NOMO-1 (cell line): ENCODE data around the gene KDELR3.
A peak's percentile ranks its signal among the peaks of the same experiment; 100 is the strongest.
"Not testable (repeated sequence)": the region's sequence is repeated elsewhere in the genome, so short reads cannot be mapped to it uniquely, and the experiment has no call there.

Experiments used
- DNase-seq, 2 experiments: peaks; one replicate each; lab custom pipeline; 2025; ENCODE audit not compliant: unreplicated experiment in 2 of 2; lab: John Stamatoyannopoulos, UW

KDELR3 gene

GRCh38 chr22:38455530-38456271 is 12.2 kb upstream of the KDELR3 start:
- no peak for DNase-seq

DNA sequence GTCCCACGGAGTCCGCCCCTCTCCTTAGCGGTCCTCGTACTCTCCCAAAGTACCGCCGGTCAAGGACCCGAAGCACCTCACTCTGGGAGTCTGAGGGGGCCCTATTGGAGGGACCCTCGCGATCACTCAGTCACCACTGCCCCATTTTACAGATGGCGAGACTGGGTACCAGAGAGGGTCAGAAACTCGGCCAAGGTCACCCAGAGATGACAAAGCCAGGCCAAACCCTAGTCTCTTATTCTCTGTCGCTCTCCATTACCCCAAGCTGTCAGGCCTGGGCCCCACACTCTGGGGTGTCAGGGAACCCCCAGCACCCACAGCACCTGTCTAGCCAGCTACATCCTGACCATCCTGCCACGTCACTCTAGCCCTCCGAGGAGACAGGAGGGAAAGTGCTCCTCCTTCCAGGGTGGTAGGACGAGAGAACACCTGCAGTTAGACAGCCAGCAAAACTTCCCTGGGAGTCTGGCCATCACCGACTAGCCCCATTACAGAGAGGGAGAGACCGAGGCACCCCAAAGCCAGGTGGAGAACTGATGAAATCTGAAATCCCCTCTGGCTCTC is 11.5 kb upstream of the KDELR3 start:
- no peak for DNase-seq

DNA sequence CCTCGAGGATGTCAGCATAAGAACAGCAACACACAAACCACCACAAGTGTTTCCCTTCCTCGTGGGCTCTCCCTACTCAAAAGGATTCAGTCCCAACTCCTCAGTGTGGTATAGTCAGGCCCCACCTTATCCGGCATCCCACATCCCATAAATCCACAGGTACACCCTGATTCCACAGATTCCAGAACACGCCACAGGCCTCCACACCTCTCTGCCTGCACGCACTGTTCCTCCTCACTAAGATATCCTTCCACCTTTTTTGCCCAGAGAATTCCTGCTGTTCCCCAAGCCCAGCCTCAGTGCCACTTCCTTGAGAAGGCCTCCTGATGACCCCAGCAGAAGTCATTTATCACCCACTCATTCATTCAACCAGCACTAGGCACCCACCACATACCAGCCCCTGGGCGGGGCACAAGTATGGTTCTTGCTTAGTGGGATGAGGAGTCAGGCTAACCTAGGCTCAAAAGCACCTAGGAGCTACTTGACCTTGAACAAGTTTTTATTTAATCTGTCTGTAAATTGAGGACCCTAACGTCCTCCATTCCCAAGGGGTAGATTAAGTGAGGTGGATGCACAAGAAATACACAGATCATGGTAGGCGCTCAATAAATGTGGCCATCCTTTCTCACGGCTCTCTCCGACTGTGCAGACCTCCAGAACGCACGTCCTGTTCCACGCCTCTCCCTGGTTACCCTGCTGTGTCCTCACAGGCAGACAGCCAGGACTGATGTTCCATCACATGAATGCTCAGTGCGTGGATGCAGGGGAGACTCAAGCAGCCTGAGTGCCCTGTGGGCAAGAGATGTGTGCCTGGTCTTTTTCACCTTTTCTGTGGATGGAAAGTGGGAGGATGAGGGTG is 10.8 kb upstream of the KDELR3 start:
- DNase-seq = no peak

DNA sequence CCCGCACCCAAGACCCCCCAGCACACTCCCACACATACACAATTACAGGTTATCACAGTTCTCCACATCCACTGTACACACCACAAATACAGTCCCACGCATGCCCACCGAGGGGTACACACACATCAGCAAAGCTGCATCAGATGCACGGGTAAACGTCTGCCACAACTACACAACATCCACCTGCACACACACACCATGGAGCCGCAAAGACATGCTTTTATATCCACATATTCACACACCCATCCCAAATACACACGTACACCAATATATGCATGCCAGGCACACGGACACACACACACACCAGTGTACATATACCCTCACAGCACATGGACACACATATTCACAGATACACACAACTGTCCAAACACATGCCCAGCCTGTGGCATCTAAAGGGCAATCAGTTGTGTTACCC is 7.5 kb upstream of the KDELR3 start:
- DNase-seq = no peak

DNA sequence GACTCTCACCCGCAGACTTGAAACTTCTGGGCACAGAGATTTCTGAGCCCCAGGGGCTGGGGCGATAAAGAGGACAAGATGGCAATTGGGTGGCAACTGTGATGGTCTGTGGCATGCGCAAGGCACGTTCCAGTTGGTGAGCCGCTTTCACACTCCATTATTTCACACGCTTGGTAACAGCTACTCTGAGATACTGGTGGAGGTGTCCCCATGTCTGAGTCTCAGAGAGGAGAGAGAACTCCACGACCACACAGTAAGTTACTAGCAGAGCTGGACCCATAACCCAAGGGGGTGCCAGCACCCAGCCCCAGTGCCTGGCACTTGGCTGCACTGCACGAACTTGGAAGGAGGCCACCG is 6.9 kb upstream of the KDELR3 start:
- DNase-seq = no peak

- DNase-seq = peak; percentile 61 to 78
Measured at GRCh38 chr22:38461414-38462081, 6.3 kb upstream of the KDELR3 start.

DNA sequence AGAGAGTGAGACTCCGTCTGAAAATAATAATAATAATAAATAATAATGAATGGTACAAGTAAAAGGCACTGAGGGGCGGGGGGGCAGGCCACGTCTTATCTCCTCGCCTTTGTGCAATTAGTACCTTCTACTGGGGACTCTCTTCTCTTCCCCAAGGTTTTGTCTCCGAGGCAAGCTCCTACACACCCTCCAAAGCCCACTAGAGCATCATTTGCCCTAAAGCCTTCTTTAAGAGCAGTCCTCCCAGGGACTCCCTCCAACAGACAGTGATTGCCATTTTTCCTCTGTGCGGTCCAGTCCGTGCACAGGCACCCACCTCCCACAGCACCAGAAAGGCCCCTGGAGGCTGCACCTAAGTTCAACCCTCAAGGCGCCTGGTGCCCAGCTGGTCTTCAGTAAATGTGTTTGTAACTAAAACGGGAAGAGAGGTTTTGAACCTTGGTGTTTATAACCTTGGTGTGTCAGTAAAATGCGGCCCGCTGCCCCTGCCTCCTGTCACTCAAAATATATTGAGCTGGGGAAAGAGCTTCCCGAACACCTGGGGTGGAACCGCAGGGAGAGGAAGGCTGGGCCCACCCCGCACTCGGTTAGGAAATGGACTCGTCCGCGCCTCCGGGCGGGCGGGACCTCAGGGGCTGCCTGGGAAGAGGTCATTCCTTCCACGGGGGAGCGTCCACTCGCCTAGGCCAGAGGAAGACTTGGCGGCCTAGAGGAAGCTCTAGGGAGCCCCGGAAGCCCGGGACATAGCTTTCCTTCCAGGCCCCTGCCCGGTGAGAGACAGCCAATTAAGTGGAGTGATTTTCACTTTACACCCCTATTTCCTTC is 4.7 kb upstream of the KDELR3 start:
- DNase-seq = no peak

- no peak for DNase-seq
Measured at GRCh38 chr22:38464992-38465672, 2.8 kb upstream of the KDELR3 start.

GRCh38 chr22:38465673-38466490 is 2.0 kb upstream of the KDELR3 start:
- DNase-seq = no peak

DNA sequence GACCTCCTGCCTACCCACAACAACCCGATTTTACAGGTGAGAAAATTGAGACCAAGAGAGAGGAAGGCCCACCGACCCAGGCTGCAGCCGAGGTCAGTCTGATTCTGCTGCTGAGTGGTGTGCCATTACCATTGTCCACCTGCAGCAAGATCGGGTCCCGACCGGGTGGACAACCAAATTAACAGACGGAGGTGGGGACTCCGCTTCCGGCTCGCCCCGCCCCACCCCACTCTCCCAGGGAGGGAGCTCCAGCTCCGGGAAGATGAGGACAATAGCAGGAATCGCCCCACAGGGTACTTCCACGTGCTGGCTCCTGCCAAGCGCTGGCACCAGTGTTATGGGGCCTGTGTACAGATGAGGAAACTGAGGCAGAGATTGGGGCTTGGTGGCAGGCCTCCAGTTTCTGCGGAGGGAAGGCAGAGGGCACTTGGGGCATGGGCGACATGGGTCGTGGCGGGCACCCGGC is 425 bp upstream of the KDELR3 start:
- DNase-seq = no peak

DNA sequence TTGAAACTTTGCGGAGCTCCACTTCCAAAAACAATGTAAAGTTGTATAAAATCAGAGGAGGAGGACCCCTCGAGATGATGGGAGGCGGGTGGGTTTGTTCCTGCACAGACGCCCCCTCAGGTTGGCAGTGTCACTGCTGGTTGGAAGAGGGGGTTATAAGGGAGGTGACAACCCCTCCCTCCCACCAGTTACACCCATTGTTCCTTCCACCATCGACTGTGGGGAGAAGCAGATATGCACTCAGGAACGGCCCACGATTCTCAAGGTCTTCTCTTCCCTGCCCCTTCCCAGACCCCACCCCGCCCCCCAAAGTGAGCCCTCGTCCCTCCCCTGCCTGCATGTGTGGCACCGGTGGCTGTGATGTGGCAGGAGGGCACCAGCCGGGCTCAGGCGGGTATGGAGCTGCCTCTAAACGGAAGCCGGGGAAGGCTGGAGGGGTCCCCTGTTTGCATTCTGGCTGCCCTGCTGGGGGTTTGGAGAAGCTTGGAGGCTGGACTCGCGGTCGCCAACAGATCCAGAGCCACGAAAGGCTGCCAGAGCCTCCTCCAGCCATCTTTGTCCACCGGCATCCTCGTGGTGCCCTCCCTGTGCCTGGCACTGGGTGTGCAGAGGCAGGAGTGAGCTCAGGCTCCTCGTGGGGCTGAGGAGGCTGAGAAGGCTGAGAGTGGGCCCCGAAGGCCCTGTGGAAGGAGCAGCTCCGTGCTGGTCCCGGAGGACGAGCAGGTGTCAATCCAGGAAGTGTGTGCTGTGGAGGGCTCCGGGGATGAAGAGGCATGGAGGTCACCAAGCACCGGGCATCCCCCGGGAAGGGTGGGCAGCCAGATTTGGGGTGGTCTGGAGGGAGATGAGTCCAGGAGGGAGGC is 778 bp downstream of the KDELR3 start:
- no peak for DNase-seq

- DNase-seq = no peak
Measured at GRCh38 chr22:38469306-38469781, 1.4 kb downstream of the KDELR3 start.

- not testable (repeated sequence) for DNase-seq
Measured at GRCh38 chr22:38470179-38470578, 2.3 kb downstream of the KDELR3 start.

GRCh38 chr22:38471237-38471636 is 3.3 kb downstream of the KDELR3 start:
- DNase-seq = no peak

DNA sequence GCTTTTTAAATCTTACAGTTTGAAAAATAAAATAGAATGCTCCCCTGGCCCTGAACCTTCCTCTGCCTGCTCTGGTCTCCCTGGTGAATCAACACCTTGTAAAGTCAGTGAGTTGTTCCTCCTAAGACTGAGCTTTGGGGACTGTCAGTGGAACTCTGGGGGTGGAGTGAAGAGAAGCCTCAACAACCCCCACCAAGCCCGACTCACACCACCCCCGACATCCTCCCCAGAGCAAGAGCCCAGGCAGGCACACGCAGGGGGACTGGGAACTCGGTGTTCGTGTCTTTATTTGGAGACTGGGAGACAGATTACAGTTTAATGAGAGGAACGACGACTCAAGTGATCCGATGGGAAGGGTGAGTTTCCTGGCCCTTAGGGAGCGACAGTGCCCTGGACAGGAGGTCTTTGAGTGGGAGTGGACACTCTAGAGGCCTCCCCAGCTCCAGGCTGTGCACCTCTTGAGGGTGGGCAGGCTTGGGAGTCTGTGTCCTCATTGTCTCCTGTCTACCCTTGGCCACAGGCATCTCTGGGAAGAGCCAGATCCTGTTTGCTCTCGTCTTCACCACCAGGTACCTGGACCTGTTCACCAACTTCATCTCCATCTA is 6.2 kb downstream of the KDELR3 start:
- no peak for DNase-seq

DNA sequence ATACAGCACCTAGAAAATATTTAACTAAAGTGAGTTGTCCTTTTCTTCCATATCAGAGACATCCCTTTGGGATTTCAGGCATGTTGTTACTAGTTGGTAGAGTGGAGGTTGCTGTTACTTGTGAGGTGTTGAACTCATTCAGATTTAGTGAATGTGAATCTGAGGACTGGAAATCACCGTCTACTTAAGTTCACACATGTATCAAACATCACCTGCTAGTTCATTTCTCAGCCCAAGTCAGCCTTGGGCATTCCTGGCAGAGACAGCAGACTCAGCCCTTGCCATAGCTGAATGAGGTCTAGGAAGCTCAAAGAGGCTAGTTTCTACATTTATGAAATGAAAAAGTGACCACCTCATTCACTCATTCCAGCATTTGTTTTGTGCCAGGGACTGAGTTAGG is 9.7 kb downstream of the KDELR3 start:
- DNase-seq = no peak

GRCh38 chr22:38479096-38479837 is 11.4 kb downstream of the KDELR3 start:
- DNase-seq = no peak
